ENCODE results near the gene HS3ST3A1. TPM values are rescaled to one million over a fixed set of nuclear protein-coding genes. Genes with fewer than 3 reads are reported as not detected.

The HS3ST3A1 gene
- total RNA-seq, 1 donor from 2014 or later, result not detected

GRCh38 chr17:13492737-13493122, 109.0 kb downstream of the HS3ST3A1 start:
- ChIA-PET POLR2A (no interaction called here), CTCF (no interaction called here)
- Mint-ChIP-seq H3K27me3 (no peaks in the 10 kb centered on the region), H3K27ac (no peak overlapping the region), H3K4me1 (no peaks in the 10 kb centered on the region), H3K36me3 (ENCODE audit: low read depth) (no peaks in the 10 kb centered on the region), H3K4me3 (no peak overlapping the region), H3K9me3 (no peaks in the 10 kb centered on the region)
- no peak for DNase-seq
- ATAC-seq (ENCODE audit: low read depth), result no peak
- intact Hi-C loops (cut with micrococcal nuclease), result no loop called here
- TF ChIP-seq CTCF (IDR thresholded peaks at IDR 0.05), result no peak

- Mint-ChIP-seq H3K9me3 (no peaks in the 10 kb centered on the region), H3K4me1 (no peaks in the 10 kb centered on the region), H3K4me3 (no peak overlapping the region), H3K27ac (no peak overlapping the region), H3K27me3 (no peaks in the 10 kb centered on the region), H3K36me3 (ENCODE audit: low read depth) (no peaks in the 10 kb centered on the region)
- CTCF ChIA-PET, result no interaction called here
- POLR2A ChIA-PET, result no interaction called here
- no peak for ATAC-seq (ENCODE audit: low read depth)
- no peak for TF ChIP-seq CTCF (IDR thresholded peaks at IDR 0.05)
- DNase-seq, result no peak
- intact Hi-C loops (cut with micrococcal nuclease), result no loop called here
These were observed 109.6 kb downstream of the HS3ST3A1 start for GRCh38 chr17:13491916-13492736.

- DNase-seq, result no peak
- ChIA-PET CTCF (no interaction called here), POLR2A (no interaction called here)
- TF ChIP-seq CTCF (IDR thresholded peaks at IDR 0.05), result no peak
- intact Hi-C loops (cut with micrococcal nuclease), result no loop called here
- Mint-ChIP-seq H3K4me1 (no peaks in the 10 kb centered on the region), H3K27ac (no peak overlapping the region), H3K9me3 (no peaks in the 10 kb centered on the region), H3K36me3 (ENCODE audit: low read depth) (no peaks in the 10 kb centered on the region), H3K4me3 (no peak overlapping the region), H3K27me3 (peaks cover 2% of the 10 kb centered on the region)
- ATAC-seq (ENCODE audit: low read depth), result no peak
These were observed 110.2 kb downstream of the HS3ST3A1 start for GRCh38 chr17:13491491-13491890.

- ATAC-seq (ENCODE audit: low read depth) (no peak), DNase-seq (no peak)
- ChIA-PET CTCF (no interaction called here), POLR2A (no interaction called here)
- Mint-ChIP-seq H3K4me3 (no peak overlapping the region), H3K27ac (no peak overlapping the region), H3K27me3 (peaks cover 2% of the 10 kb centered on the region), H3K9me3 (no peaks in the 10 kb centered on the region), H3K36me3 (ENCODE audit: low read depth) (no peaks in the 10 kb centered on the region), H3K4me1 (no peaks in the 10 kb centered on the region)
- TF ChIP-seq CTCF (IDR thresholded peaks at IDR 0.05), result no peak
- intact Hi-C loops (cut with micrococcal nuclease), result no loop called here
These were observed 110.7 kb downstream of the HS3ST3A1 start for GRCh38 chr17:13490906-13491482.

GRCh38 chr17:13490427-13490826, 111.3 kb downstream of the HS3ST3A1 start:
- TF ChIP-seq CTCF (IDR thresholded peaks at IDR 0.05), result no peak
- H3K27ac Mint-ChIP-seq, result no peak overlapping the region
- no peaks in the 10 kb centered on the region for H3K9me3 Mint-ChIP-seq
- DNase-seq, result no peak
- intact Hi-C loops (cut with micrococcal nuclease), result no loop called here
- H3K27me3 Mint-ChIP-seq, result peaks cover 2% of the 10 kb centered on the region
- ATAC-seq (ENCODE audit: low read depth), result no peak
- H3K4me3 Mint-ChIP-seq, result no peak overlapping the region
- no peaks in the 10 kb centered on the region for H3K36me3 Mint-ChIP-seq (ENCODE audit: low read depth)
- no peaks in the 10 kb centered on the region for H3K4me1 Mint-ChIP-seq
- CTCF ChIA-PET, result no interaction called here
- POLR2A ChIA-PET, result no interaction called here

Measured in activated B cell treated with CpG ODN at 0.5 μM for 24 hours (primary cell).